ENCODE data around the gene GLCCI1.

Gene GLCCI1

DNA sequence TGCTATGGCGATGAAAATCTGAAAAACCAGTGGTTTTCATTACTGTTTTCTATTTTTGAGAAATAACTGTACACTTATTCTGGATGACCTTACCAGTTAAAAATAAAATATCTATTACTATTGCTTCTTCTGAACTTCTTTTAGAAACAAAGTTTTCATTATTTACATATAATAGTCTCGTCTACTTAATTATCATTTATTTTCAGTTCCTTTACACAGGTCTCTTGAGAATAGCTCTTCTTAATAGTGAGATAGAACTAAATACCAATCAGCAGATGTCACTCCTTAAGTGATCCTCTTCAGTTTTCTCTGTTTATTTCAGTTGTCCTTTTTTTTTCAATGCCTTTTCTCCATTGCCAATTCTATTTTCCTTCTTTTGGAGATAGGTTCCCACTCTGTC lies 4.3 kb upstream of the GLCCI1 start:
- no peak for DNase-seq (ENCODE audit: low spot score)

- DNase-seq (ENCODE audit: low spot score) = no peak
Observed at GRCh38 chr7:7964691-7965090, 3.9 kb upstream of the GLCCI1 start.

- no peak for DNase-seq (ENCODE audit: low spot score)
Observed at GRCh38 chr7:7965301-7965700, 3.3 kb upstream of the GLCCI1 start.

GRCh38 chr7:7966141-7966734 lies 2.4 kb upstream of the GLCCI1 start:
- DNase-seq (ENCODE audit: low spot score) = no peak

- DNase-seq (ENCODE audit: low spot score) = peak; percentile 8
Observed at GRCh38 chr7:7967886-7968543, 581 bp upstream of the GLCCI1 start.

DNA sequence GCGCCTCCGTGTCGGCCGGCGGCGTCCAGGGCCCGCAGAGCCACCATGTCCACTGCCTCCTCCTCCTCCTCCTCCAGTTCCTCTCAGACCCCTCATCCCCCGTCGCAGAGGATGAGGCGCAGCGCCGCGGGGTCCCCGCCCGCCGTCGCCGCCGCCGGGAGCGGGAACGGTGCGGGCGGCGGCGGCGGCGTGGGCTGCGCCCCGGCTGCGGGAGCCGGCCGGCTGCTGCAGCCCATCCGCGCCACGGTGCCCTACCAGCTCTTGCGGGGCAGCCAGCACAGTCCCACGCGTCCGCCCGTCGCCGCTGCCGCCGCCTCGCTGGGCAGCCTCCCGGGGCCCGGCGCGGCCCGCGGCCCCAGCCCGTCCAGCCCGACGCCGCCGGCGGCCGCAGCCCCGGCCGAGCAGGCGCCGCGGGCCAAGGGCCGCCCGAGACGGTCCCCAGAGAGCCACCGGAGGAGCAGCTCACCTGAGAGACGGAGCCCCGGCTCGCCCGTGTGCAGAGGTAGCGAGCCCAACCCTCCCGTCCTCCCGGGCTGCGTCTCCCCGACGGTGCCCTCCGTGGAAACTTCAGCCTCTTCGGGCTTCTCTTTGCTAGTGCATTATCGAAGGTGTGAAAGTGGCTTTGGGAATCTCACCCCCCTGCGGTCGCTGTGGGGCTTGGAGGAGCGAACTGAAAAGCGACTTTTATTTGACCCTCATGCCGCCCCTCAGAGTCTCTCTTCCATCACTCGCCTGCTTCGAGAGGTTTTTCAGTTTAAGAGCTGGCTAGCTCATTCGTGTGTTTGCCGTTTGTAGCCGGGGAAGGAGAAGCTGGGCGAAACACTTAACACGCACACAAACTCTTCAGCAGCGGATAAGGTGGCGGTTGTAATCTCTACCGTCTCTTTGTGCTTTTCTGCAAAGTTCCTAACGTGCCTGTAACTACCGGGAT lies 975 bp downstream of the GLCCI1 start:
- DNase-seq (ENCODE audit: low spot score) = peak; percentile 65

DNA sequence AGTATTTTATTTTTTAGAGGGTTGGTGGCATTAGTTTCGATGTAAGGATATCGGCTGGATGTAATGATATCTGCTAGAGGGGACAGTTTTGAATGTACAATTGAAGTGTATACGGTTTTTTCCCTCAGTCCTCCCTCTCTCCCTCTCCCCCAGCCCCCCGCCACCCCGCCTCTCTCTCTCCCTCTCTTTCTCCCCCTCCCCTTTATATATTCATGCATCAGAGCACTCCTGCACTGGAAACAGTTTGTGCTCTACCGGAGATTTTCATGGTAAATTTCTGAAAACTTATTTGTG lies 1.6 kb downstream of the GLCCI1 start:
- DNase-seq (ENCODE audit: low spot score) = no peak

- DNase-seq (ENCODE audit: low spot score) = peak; percentile 18
Observed at GRCh38 chr7:7970531-7971307, 2.1 kb downstream of the GLCCI1 start.

GRCh38 chr7:7971308-7972040 lies 2.9 kb downstream of the GLCCI1 start:
- DNase-seq (ENCODE audit: low spot score) = no peak

DNA sequence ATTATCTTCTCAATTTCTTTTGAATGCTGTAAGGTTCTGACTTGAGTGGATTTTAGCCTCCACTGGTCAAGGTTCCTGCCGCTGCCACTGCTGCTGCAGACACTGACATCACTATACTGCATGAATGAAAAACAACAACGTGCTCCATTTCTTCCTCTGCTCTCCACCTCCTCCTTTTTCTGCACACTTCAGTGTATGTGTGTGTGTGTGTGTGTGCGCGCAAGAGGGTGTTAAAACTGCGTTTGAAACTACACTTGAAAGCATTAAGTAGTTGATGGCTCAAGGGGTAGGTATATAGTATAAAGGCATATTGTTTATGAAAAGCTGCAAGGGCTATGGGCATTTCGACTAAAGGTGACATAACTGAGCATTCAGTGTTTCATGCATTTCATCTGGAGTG lies 3.5 kb downstream of the GLCCI1 start:
- no peak for DNase-seq (ENCODE audit: low spot score)

- DNase-seq (ENCODE audit: low spot score) = no peak
Observed at GRCh38 chr7:7972922-7973594, 4.5 kb downstream of the GLCCI1 start.

GRCh38 chr7:7976677-7977076 lies 8.1 kb downstream of the GLCCI1 start:
- DNase-seq (ENCODE audit: low spot score) = no peak

- no peak for DNase-seq (ENCODE audit: low spot score)
Observed at GRCh38 chr7:7977774-7978173, 9.2 kb downstream of the GLCCI1 start.

DNA sequence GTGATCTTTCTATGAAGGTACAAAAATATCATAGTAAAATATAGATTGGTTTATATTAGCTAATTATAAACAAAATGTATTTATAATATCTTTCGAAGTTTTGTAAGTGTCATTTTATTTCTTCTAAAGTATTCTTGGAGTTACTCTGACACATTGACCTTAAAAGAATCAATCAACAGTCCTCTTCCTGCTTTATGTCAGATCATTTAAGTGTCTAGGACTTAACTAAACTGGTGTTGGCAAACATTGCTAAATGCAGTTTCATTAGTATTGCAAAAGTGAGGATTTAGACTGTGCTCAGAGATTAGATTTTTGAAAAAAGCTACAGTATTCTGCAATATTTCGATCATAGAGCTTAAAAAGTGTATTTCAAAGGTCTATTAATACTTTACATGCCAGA lies 10.3 kb downstream of the GLCCI1 start:
- DNase-seq (ENCODE audit: low spot score) = no peak

DNA sequence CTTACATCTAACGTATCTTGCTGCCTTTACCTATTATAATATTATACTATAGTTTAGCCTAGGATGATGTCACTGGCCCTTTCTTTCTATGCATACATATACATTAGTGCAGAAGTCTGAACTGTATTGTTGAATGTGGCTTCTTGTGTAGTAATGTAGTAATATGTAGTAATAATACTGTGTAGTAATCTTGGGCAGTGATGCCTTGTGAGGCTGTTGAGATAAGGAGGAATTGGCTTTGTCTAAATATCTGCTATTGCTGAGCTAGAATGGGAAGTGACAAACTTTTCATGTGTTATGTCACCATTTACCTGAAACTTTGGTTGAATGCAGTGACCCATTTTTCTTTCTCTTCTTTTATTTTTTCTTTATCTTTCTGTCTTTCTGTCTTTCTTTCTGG lies 11.0 kb downstream of the GLCCI1 start:
- no peak for DNase-seq (ENCODE audit: low spot score)

DNA sequence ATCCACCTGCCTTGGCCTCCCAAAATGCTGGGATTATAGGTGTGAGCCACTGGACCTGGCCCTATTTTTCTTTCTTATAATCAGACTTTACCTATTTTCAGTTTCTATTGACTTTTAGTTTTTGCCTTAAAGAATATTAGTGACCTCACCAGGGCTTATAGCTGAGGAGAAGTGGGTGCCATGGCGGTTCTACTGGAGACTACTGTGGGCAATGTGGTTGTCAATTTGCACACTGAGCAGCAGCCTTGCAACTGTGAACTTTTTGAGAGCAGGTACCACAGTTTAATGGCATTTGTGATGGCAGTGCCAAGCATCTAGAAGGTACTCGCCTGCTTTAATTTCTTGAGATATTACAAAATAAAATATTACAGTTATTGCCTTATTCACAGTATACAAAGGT lies 11.5 kb downstream of the GLCCI1 start:
- DNase-seq (ENCODE audit: low spot score) = no peak

GRCh38 chr7:7982904-7983303 lies 14.3 kb downstream of the GLCCI1 start:
- no peak for DNase-seq (ENCODE audit: low spot score)

GRCh38 chr7:7984424-7984823 lies 15.8 kb downstream of the GLCCI1 start:
- DNase-seq (ENCODE audit: low spot score) = no peak

GRCh38 chr7:7988706-7989105 lies 20.1 kb downstream of the GLCCI1 start:
- DNase-seq (ENCODE audit: low spot score) = no peak

DNA sequence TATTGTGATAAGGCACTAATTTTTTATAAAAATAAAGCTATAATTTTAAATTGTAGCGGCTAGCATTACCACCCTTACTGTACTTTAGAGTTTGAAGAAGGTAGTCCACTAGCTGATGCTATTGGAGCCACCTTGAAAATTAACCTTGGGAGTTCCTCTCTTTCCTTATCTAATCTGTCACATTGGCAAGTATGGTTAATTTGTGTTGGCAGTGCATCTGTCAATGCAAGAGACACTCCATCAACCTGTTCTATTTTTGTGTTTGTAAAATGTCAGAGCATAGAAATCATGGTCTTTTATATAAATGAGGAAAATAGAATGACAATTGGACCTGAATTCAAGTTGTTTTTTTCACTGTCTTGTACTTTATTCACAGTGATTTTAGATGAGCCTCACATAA lies 20.5 kb downstream of the GLCCI1 start:
- no peak for DNase-seq (ENCODE audit: low spot score)
